ENCODE results near the gene GPR55. TPM values are rescaled to one million over a fixed set of nuclear protein-coding genes. Genes with fewer than 3 reads are reported as not detected.

GPR55 gene
- total and polyA plus RNA-seq, 2 of the 4 experiments (the other 2 are of a cell fraction): 0.03 TPM; not detected in 1

DNA sequence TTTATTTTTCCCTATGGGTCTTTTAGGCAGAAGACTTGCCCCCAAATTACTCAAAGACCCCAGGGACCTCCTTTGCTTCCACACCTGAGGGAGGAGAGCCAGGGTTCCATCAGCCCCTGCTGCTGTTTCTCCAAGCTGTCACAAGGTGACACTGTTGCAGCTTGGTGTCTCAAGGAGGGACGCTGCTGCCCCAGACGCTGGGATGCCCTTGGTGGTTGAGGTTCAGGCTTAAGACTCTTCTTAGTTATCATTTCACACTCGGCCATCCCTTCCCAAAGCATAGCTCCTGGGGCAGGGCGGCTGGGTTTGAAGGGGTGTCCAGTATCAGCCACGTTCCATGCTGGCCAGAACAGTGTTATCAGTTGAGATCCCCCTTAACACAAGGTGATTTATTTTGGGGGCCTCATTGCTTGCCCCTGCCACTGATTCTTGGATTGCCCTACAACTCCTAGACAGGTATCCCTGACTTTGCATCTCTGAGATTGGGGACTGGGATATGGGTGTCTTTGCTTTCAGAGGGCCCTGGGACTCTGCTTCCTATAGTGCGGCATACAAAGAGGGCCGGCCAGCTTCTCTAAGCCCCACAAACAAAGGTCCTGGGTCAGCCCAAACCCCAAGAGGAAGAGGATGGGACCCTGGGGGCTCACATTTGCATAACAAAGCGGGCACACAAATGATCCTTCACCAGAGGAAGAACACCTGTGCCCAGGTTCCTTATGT is 22.7 kb downstream of the GPR55 start:
- H2AK9ac ChIP-seq (replicated peaks; ENCODE audit: low read depth, low read length, poor library complexity): peak overlapping the region; percentile 69
- no peak overlapping the region for H4K8ac ChIP-seq (ENCODE audit: low read depth in 2 of 2, low read length in 2 of 2)
- no peak overlapping the region for H3K14ac ChIP-seq (replicated peaks; ENCODE audit: low read depth, low read length)
- intact Hi-C loops (cut with micrococcal nuclease) (loop anchor here (1.0 to 10.0 kb wide), 5 partner anchors 78 to 552 kb away; no protein-coding TSS in a partner anchor), in situ Hi-C loops (cut with MboI; ENCODE audit: low sequenced_read_pairs) (loop anchor here (5.0 kb wide), 1 partner anchor 85 kb away; no protein-coding TSS in a partner anchor), dilution Hi-C loops (cut with HindIII; ENCODE audit: low sequenced_read_pairs, unreplicated experiment) (no loop called here)
- no peaks in the 10 kb centered on the region for H3K79me1 ChIP-seq (ENCODE audit: low read depth in 1 of 2, low read length in 2 of 2)
- peak overlapping the region; percentile 80 for H2AFZ ChIP-seq (replicated peaks; ENCODE audit: low read length, poor library complexity)
- H4K91ac ChIP-seq (ENCODE audit: insufficient read depth, low read depth, low read length): no peak overlapping the region
- peak; percentile 76 for DNase-seq
- no CpG with 5 or more reads among the region's 8 CpGs for WGBS, 2 experiments (ENCODE audit: extremely low coverage in 2 of 2, insufficient read length in 1 of 2)
- H2BK5ac ChIP-seq (ENCODE audit: low read depth, low read length, poor library complexity, severe bottlenecking): no peak overlapping the region
- H2BK15ac ChIP-seq (ENCODE audit: low read depth, low read length): no peak overlapping the region
- H2BK20ac ChIP-seq (ENCODE audit: low read depth, low read length): no peak overlapping the region
- H3K18ac ChIP-seq (ENCODE audit: low read depth, low read length): no peak overlapping the region
- no peaks in the 10 kb centered on the region for H3K9me1 ChIP-seq (ENCODE audit: insufficient read depth, low read length)
- no peak overlapping the region for H2BK120ac ChIP-seq (ENCODE audit: low read depth, low read length)
- no peaks in the 10 kb centered on the region for H4K20me1 ChIP-seq (ENCODE audit: insufficient read depth, low read length)
- H3K4me2 ChIP-seq (ENCODE audit: low read depth, low read length): no peak overlapping the region
- TF ChIP-seq FOS (IDR thresholded peaks at IDR 0.05; ENCODE audit: low read depth, low read length) (no peak), MAZ (IDR thresholded peaks at IDR 0.05; ENCODE audit: borderline replicate concordance, low read depth, low read length) (peak; percentile 33; the same call in 1 of the 2 replicates), ELK1 (IDR thresholded peaks at IDR 0.05; ENCODE audit: borderline replicate concordance, low read depth, low read length) (no peak), SMC3 (IDR thresholded peaks at IDR 0.05; ENCODE audit: low read depth, low read length) (peak; percentile 91), RAD21 (IDR thresholded peaks at IDR 0.05; ENCODE audit: low read length) (peak; percentile 94), BHLHE40 (IDR thresholded peaks at IDR 0.05; ENCODE audit: low read depth, low read length) (no peak), NFE2L2 (IDR thresholded peaks at IDR 0.05; ENCODE audit: low read depth, low read length) (no peak), MAFK (IDR thresholded peaks at IDR 0.05; ENCODE audit: low read depth, low read length) (no peak), USF2 (IDR thresholded peaks at IDR 0.05; ENCODE audit: low read depth, low read length) (no peak)
- TF ChIP-seq, protein P1, sequence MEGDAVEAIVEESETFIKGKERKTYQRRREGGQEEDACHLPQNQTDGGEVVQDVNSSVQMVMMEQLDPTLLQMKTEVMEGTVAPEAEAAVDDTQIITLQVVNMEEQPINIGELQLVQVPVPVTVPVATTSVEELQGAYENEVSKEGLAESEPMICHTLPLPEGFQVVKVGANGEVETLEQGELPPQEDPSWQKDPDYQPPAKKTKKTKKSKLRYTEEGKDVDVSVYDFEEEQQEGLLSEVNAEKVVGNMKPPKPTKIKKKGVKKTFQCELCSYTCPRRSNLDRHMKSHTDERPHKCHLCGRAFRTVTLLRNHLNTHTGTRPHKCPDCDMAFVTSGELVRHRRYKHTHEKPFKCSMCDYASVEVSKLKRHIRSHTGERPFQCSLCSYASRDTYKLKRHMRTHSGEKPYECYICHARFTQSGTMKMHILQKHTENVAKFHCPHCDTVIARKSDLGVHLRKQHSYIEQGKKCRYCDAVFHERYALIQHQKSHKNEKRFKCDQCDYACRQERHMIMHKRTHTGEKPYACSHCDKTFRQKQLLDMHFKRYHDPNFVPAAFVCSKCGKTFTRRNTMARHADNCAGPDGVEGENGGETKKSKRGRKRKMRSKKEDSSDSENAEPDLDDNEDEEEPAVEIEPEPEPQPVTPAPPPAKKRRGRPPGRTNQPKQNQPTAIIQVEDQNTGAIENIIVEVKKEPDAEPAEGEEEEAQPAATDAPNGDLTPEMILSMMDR (conservative IDR thresholded peaks at IDR 0.05; ENCODE audit: low read depth, low read length): peak; percentile 95
- no peak overlapping the region for H3K9ac ChIP-seq (ENCODE audit: low read depth, low read length)
- no peaks in the 10 kb centered on the region for H3K4me1 ChIP-seq (ENCODE audit: control insufficient read depth, insufficient read depth, low read length)
- ChIA-PET CTCF (interaction anchor here (1.0 to 1.9 kb wide), 6 partner anchors 11 to 89 kb away, joined by 3 to 10 read pairs (median 4); no protein-coding TSS in a partner anchor), POLR2A (ENCODE audit: unreplicated experiment) (no interaction called here)
- ATAC-seq (ENCODE audit: low read depth): peak; percentile 99
- H3K4ac ChIP-seq (ENCODE audit: low read depth, low read length): no peak overlapping the region
- no peak overlapping the region for H3K56ac ChIP-seq (ENCODE audit: extremely low read depth, insufficient read depth, low read length)
- no peak overlapping the region for H3K23ac ChIP-seq (ENCODE audit: low read depth, low read length)
- no peak overlapping the region for H4K5ac ChIP-seq (ENCODE audit: low read depth, low read length)
- no peak overlapping the region for H2AK5ac ChIP-seq (ENCODE audit: low read depth, low read length)
- no peak overlapping the region for H3K27ac ChIP-seq (ENCODE audit: insufficient read depth, low read length)
- no peak overlapping the region for H3K4me3 ChIP-seq (ENCODE audit: insufficient read depth, low read depth, low read length)
- no peaks in the 10 kb centered on the region for H3K36me3 ChIP-seq (ENCODE audit: control insufficient read depth, insufficient read depth, low read length)
- no TSS peak for BruUV-seq (replicated peaks)
- peaks cover 31% of the 10 kb centered on the region for H3K27me3 ChIP-seq (ENCODE audit: control insufficient read depth, insufficient read depth, low read length)
- no peaks in the 10 kb centered on the region for H3K9me3 ChIP-seq (ENCODE audit: control insufficient read depth, insufficient read depth, low read length)

All from IMR-90 (cell line).